Activated CD4-positive, alpha-beta T cell treated with anti-CD3 and anti-CD28 coated beads, Interleukin-2, amount 10 ng/mL, durations not matched to agents 7 days and 5 days (primary cell): Measurements from ENCODE around the gene FRMD4B. TPM values are rescaled to one million over a fixed set of nuclear protein-coding genes. Genes with fewer than 3 reads are reported as not detected.

Source experiments
- CTCF ChIA-PET: fragments of 350-600 bp; sonication (Branson Sonifier 250); formaldehyde crosslinking; loops from one replicate; lab custom pipeline; 2021; ENCODE audit warnings: antibody characterized with exemption; lab: Charles Lee
- POLR2A ChIA-PET: fragments of 350-600 bp; sonication (Branson Sonifier 250); formaldehyde crosslinking; loops from one replicate; lab custom pipeline; 2021; ENCODE audit warnings: antibody characterized with exemption; lab: Charles Lee
- DNase-seq: peaks from one replicate; pipeline ENCODE4 v3.0.0-alpha.2; 2020
- H3K27ac Mint-ChIP-seq: one replicate; pipeline ENCODE4 v1.8.0; 2021; ENCODE audit warnings: mild to moderate bottlenecking, moderate library complexity, mixed read lengths
- H3K27me3 Mint-ChIP-seq: one replicate; pipeline ENCODE4 v1.8.0; 2021; ENCODE audit warnings: mixed read lengths
- H3K36me3 Mint-ChIP-seq: one replicate; pipeline ENCODE4 v1.8.0; 2021; ENCODE audit warnings: low read depth, mixed read lengths
- H3K4me1 Mint-ChIP-seq: one replicate; pipeline ENCODE4 v1.8.0; 2021; ENCODE audit warnings: mixed read lengths
- H3K4me3 Mint-ChIP-seq: one replicate; pipeline ENCODE4 v1.8.0; 2021; ENCODE audit warnings: mild to moderate bottlenecking, moderate library complexity, mixed read lengths
- H3K9me3 Mint-ChIP-seq: one replicate; pipeline ENCODE4 v1.8.0; 2021; ENCODE audit warnings: mixed read lengths
- total RNA-seq, 2 experiments: library from RNA; stranded (reverse); gene quantifications; one replicate each; pipeline ENCODE4 v1.2.3, GENCODE V29; 2021

FRMD4B gene
- total RNA-seq, 2 experiments from 2014 or later, result 6.9 to 8.2 TPM

- no peak for DNase-seq
- peaks cover 3% of the 10 kb centered on the region for H3K36me3 Mint-ChIP-seq
- ChIA-PET POLR2A (no interaction called here), CTCF (no interaction called here)
- no peak overlapping the region for H3K4me3 Mint-ChIP-seq
- H3K27ac Mint-ChIP-seq, result no peak overlapping the region
- H3K27me3 Mint-ChIP-seq, result peaks cover 27% of the 10 kb centered on the region
- no peaks in the 10 kb centered on the region for H3K9me3 Mint-ChIP-seq
- H3K4me1 Mint-ChIP-seq, result peaks cover 37% of the 10 kb centered on the region
These were observed 14.1 kb downstream of the FRMD4B start for GRCh38 chr3:69371816-69372215.

GRCh38 chr3:69370901-69371301 lies 15.0 kb downstream of the FRMD4B start:
- ChIA-PET CTCF (no interaction called here), POLR2A (no interaction called here)
- H3K9me3 Mint-ChIP-seq, result no peaks in the 10 kb centered on the region
- peaks cover 24% of the 10 kb centered on the region for H3K27me3 Mint-ChIP-seq
- no peak overlapping the region for H3K27ac Mint-ChIP-seq
- DNase-seq, result no peak
- peaks cover 37% of the 10 kb centered on the region for H3K4me1 Mint-ChIP-seq
- peaks cover 3% of the 10 kb centered on the region for H3K36me3 Mint-ChIP-seq
- H3K4me3 Mint-ChIP-seq, result no peak overlapping the region

GRCh38 chr3:69370156-69370883 lies 15.6 kb downstream of the FRMD4B start:
- ChIA-PET POLR2A (no interaction called here), CTCF (interaction anchor here (0.6 kb wide), 1 partner anchor 11 kb away, joined by 3 read pairs; no protein-coding TSS in a partner anchor)
- H3K9me3 Mint-ChIP-seq, result no peaks in the 10 kb centered on the region
- H3K27me3 Mint-ChIP-seq, result peaks cover 24% of the 10 kb centered on the region
- peaks cover 37% of the 10 kb centered on the region for H3K4me1 Mint-ChIP-seq
- peaks cover 3% of the 10 kb centered on the region for H3K36me3 Mint-ChIP-seq
- H3K27ac Mint-ChIP-seq, result no peak overlapping the region
- no peak overlapping the region for H3K4me3 Mint-ChIP-seq
- peak; percentile 32 for DNase-seq

GRCh38 chr3:69368129-69368741 lies 17.7 kb downstream of the FRMD4B start:
- H3K4me3 Mint-ChIP-seq, result peak overlapping the region; percentile 11
- H3K36me3 Mint-ChIP-seq, result peaks cover 3% of the 10 kb centered on the region
- H3K27ac Mint-ChIP-seq, result peak overlapping the region; percentile 52
- H3K4me1 Mint-ChIP-seq, result peaks cover 37% of the 10 kb centered on the region
- no peaks in the 10 kb centered on the region for H3K9me3 Mint-ChIP-seq
- ChIA-PET POLR2A (no interaction called here), CTCF (interaction anchor here (1.1 to 1.2 kb wide), 2 partner anchors 10 to 1888 kb away, joined by 3 to 5 read pairs; no protein-coding TSS in a partner anchor)
- peak; percentile 68 for DNase-seq
- H3K27me3 Mint-ChIP-seq, result peaks cover 17% of the 10 kb centered on the region

- H3K4me1 Mint-ChIP-seq, result peaks cover 37% of the 10 kb centered on the region
- peaks cover 14% of the 10 kb centered on the region for H3K27me3 Mint-ChIP-seq
- POLR2A ChIA-PET, result no interaction called here
- DNase-seq, result no peak
- H3K9me3 Mint-ChIP-seq, result no peaks in the 10 kb centered on the region
- H3K4me3 Mint-ChIP-seq, result no peak overlapping the region
- CTCF ChIA-PET, result no interaction called here
- no peak overlapping the region for H3K27ac Mint-ChIP-seq
- H3K36me3 Mint-ChIP-seq, result peaks cover 3% of the 10 kb centered on the region
These were observed 18.3 kb downstream of the FRMD4B start for GRCh38 chr3:69367586-69367985.

- peaks cover 13% of the 10 kb centered on the region for H3K27me3 Mint-ChIP-seq
- no peaks in the 10 kb centered on the region for H3K9me3 Mint-ChIP-seq
- H3K36me3 Mint-ChIP-seq, result no peaks in the 10 kb centered on the region
- ChIA-PET CTCF (no interaction called here), POLR2A (no interaction called here)
- DNase-seq, result no peak
- H3K4me1 Mint-ChIP-seq, result peaks cover 17% of the 10 kb centered on the region
- no peak overlapping the region for H3K27ac Mint-ChIP-seq
- H3K4me3 Mint-ChIP-seq, result no peak overlapping the region
These were observed 21.5 kb downstream of the FRMD4B start for GRCh38 chr3:69364354-69364753.

GRCh38 chr3:69360690-69361089 lies 25.2 kb downstream of the FRMD4B start:
- Mint-ChIP-seq H3K27me3 (peaks cover 11% of the 10 kb centered on the region), H3K36me3 (no peaks in the 10 kb centered on the region), H3K4me3 (no peak overlapping the region), H3K4me1 (no peaks in the 10 kb centered on the region), H3K9me3 (no peaks in the 10 kb centered on the region), H3K27ac (no peak overlapping the region)
- POLR2A ChIA-PET, result no interaction called here
- DNase-seq, result no peak
- CTCF ChIA-PET, result no interaction called here

GRCh38 chr3:69359916-69360315 lies 26.0 kb downstream of the FRMD4B start:
- Mint-ChIP-seq H3K36me3 (no peaks in the 10 kb centered on the region), H3K27me3 (peaks cover 11% of the 10 kb centered on the region), H3K4me1 (no peaks in the 10 kb centered on the region), H3K9me3 (no peaks in the 10 kb centered on the region), H3K4me3 (no peak overlapping the region), H3K27ac (no peak overlapping the region)
- no peak for DNase-seq
- ChIA-PET CTCF (interaction anchor here (1.3 kb wide), 1 partner anchor 50 kb away, joined by 3 read pairs; no protein-coding TSS in a partner anchor), POLR2A (no interaction called here)

GRCh38 chr3:69359339-69359893 lies 26.5 kb downstream of the FRMD4B start:
- no peak overlapping the region for H3K27ac Mint-ChIP-seq
- no peak for DNase-seq
- H3K27me3 Mint-ChIP-seq, result peaks cover 12% of the 10 kb centered on the region
- H3K4me3 Mint-ChIP-seq, result no peak overlapping the region
- ChIA-PET CTCF (interaction anchor here (1.3 kb wide), 1 partner anchor 51 kb away, joined by 3 read pairs; no protein-coding TSS in a partner anchor), POLR2A (no interaction called here)
- no peaks in the 10 kb centered on the region for H3K4me1 Mint-ChIP-seq
- H3K36me3 Mint-ChIP-seq, result no peaks in the 10 kb centered on the region
- H3K9me3 Mint-ChIP-seq, result no peaks in the 10 kb centered on the region

GRCh38 chr3:69357196-69357595 lies 28.7 kb downstream of the FRMD4B start:
- ChIA-PET CTCF (interaction anchor here (0.9 to 1.0 kb wide), 3 partner anchors 39 to 196 kb away, joined by 3 to 6 read pairs (median 4); no protein-coding TSS in a partner anchor), POLR2A (no interaction called here)
- no peak for DNase-seq
- Mint-ChIP-seq H3K4me1 (peaks cover 10% of the 10 kb centered on the region), H3K27me3 (peaks cover 26% of the 10 kb centered on the region), H3K27ac (no peak overlapping the region), H3K4me3 (no peak overlapping the region), H3K9me3 (no peaks in the 10 kb centered on the region), H3K36me3 (no peaks in the 10 kb centered on the region)

GRCh38 chr3:69354948-69355347 lies 30.9 kb downstream of the FRMD4B start:
- Mint-ChIP-seq H3K27ac (no peak overlapping the region), H3K4me3 (no peak overlapping the region), H3K4me1 (peaks cover 11% of the 10 kb centered on the region), H3K36me3 (no peaks in the 10 kb centered on the region), H3K9me3 (no peaks in the 10 kb centered on the region), H3K27me3 (peaks cover 24% of the 10 kb centered on the region)
- no peak for DNase-seq
- CTCF ChIA-PET, result no interaction called here
- POLR2A ChIA-PET, result no interaction called here

GRCh38 chr3:69353503-69353902 lies 32.4 kb downstream of the FRMD4B start:
- ChIA-PET POLR2A (no interaction called here), CTCF (no interaction called here)
- H3K36me3 Mint-ChIP-seq, result no peaks in the 10 kb centered on the region
- H3K4me1 Mint-ChIP-seq, result peaks cover 11% of the 10 kb centered on the region
- H3K27ac Mint-ChIP-seq, result no peak overlapping the region
- peaks cover 27% of the 10 kb centered on the region for H3K27me3 Mint-ChIP-seq
- H3K4me3 Mint-ChIP-seq, result no peak overlapping the region
- DNase-seq, result no peak
- H3K9me3 Mint-ChIP-seq, result no peaks in the 10 kb centered on the region

- H3K4me1 Mint-ChIP-seq, result peaks cover 11% of the 10 kb centered on the region
- DNase-seq, result no peak
- no peak overlapping the region for H3K27ac Mint-ChIP-seq
- ChIA-PET CTCF (no interaction called here), POLR2A (no interaction called here)
- H3K4me3 Mint-ChIP-seq, result no peak overlapping the region
- no peaks in the 10 kb centered on the region for H3K36me3 Mint-ChIP-seq
- peaks cover 28% of the 10 kb centered on the region for H3K27me3 Mint-ChIP-seq
- H3K9me3 Mint-ChIP-seq, result no peaks in the 10 kb centered on the region
These were observed 32.8 kb downstream of the FRMD4B start for GRCh38 chr3:69353088-69353478.
